ENCODE measurements around the gene ARSJ.

- TF ChIP-seq CREB1 (CRISPR knock-in tag; IDR thresholded peaks at IDR 0.05; ENCODE audit: low read depth) (no peak), CTCF (conservative IDR thresholded peaks at IDR 0.05; ENCODE audit: low read depth in 2 of 2) (no peak), EZH2 (IDR thresholded peaks at IDR 0.05; ENCODE audit: low read depth, unreplicated experiment) (no peak), NANOG (IDR thresholded peaks at IDR 0.05; ENCODE audit: borderline replicate concordance) (no peak), POLR2AphosphoS5 (IDR thresholded peaks at IDR 0.05; ENCODE audit: low read depth) (no peak), EZH2phosphoT487 (IDR thresholded peaks at IDR 0.05; ENCODE audit: unreplicated experiment) (no peak), ZNF462 (CRISPR knock-in tag; IDR thresholded peaks at IDR 0.05) (no peak), REST (IDR thresholded peaks at IDR 0.05; ENCODE audit: unreplicated experiment) (no peak), ZNF331 (CRISPR knock-in tag; IDR thresholded peaks at IDR 0.05; ENCODE audit: low read depth) (no peak), ETS1 (IDR thresholded peaks at IDR 0.05) (no peak)
Measured at GRCh38 chr4:113993887-113994286, 14.4 kb upstream of the ARSJ start.

All from GM23338 (cell line).